ENCODE data around the gene EPB41.
"Not testable (repeated sequence)": the region's sequence is repeated elsewhere in the genome, so short reads cannot be mapped to it uniquely, and the experiment has no call there.

EPB41 gene

DNA sequence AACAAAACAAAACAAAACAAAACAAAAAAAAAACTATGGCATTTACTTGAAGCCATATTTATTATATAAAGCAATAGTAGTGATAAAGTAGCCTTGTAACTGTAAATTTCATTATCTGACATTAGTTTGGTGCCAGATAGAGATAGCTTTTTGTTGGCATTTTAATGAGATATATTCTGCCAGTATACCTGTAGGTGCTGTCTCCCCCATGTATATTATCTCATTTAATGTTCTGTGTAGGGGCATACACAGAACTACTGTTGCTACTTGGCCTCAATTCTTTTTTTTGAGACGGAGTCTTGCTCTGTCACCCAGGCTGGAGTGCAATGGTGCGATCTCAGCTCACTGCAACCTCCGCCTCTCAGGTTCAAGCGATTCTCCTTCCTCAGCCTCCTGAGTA, 141.9 kb downstream of the EPB41 start:
- DNase-seq: no peak

DNA sequence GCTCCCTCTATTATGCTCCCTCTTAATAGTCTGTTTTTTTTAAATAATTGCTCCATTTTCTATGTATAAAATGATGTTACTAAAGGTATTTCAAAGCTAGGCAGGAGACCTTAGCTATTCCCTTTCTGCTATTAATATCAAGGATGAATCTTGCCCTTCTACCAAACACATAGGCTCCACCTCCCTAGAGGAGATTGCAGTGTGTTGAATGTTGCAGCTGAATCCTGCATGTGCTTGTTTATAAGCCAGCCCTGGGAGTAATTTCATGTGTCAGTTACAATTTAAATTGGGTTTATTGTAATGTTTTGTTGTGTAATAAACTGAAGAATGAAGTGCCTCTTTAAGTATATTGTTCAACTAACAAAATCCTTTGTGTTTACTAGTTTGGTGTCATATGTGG, 143.3 kb downstream of the EPB41 start:
- DNase-seq: no peak

DNA sequence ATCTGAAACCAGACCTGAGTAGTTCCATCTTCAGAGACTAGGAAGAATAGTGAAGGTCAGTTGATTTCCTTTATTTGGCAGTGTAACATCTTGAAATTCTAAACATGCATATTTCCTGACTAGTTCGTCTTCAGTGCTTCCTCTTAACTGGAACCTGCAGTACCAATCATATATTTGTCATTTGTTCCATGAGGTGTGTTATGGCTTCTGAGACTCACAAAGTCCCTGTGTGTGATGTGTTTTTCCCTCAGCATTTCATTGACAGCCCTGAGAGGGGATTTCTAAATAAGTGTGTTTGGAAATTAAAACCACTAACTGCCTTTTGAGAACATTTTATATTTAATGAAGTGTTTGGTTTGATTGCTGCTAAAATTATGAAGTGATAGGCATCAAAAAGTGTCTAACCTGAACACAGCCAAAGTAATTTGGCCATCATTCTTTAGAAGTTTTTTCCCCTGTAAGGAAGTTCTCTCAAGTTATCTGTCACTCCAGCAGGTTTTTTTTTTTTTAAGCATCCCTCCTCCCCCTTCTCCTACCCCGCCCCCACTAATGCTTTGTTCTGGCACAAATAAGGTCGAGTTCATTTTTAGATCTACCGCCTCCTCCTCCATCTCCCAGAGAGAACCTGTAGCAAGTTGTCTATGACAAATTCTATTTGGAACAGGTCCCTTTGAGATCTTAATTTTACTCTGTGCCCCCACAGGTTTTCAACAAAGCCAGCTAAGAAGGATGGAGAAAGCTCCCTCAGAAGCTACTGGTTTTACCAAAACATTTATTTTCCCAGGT, 148.0 kb downstream of the EPB41 start:
- no peak for DNase-seq

DNA sequence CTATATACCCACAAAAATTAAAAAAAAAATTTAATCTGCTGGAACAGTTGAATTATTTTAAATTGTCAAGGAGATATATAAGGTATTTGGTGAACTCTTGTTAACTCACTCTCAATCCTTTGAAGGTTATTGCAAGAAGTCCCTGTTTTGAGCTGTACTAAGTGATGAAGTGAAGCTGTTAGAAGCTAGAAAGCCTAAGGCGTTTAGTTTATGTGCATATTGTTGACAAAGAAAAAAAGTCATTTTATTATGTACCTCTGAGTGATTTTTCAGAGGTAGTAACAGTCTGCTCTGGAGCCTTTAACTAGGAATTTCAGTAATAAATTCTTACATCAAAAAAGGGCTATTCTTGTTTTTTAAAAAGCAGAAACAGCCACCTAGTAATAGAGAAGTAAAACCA, 149.7 kb downstream of the EPB41 start:
- no peak for DNase-seq

DNA sequence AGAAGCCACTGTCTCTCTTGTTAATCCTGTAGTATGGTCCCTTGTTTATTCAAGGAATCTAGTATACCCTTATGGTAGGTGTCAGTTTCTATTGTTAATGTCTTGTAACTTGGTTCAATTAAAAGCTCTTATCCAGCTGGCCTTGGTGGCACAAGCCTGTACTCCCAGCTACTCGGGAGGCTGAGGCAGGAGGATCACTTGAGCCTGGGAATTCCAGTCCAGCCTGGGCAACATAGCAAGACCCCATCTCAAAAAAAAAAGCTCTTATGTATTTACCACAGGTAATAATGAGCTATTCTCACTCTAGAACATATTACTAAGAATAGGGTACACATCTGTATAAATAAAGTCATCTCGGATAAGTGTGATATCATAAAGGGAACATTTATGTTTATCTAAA, 162.8 kb downstream of the EPB41 start:
- DNase-seq: no peak

DNA sequence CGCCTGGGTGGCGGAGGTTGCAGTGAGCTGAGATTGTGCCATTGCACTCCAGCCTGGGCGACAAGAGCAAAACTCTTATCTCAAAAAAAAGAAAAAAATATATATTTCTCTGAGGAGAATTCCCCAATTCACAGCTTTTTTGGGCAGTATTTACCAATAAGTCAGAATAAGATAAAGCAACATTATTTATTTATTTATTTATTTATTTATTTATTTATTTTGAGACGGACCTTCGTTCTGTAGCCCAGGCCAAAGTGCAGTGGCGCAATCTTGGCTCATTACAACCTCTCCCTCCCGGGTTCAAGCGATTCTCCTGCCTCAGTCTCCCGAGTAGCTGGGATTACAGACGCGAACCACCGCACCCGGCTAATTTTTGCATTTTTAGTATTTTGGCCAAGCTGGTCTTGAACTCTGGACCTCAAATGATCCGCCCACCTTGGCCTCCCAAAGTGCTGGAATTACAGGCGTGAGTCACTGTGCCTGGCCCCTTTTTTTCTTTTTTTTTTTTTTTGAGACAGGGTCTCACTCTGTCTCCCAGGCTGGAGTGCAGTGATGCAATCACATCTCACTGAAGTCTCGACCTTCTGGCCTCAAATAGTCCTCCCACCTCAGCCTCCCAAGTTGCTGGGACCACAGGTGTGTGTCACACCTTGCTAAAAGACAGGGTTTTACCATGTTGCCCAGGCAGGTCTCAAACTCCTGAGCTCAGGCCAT, 165.7 kb downstream of the EPB41 start:
- DNase-seq: not testable (repeated sequence)

DNA sequence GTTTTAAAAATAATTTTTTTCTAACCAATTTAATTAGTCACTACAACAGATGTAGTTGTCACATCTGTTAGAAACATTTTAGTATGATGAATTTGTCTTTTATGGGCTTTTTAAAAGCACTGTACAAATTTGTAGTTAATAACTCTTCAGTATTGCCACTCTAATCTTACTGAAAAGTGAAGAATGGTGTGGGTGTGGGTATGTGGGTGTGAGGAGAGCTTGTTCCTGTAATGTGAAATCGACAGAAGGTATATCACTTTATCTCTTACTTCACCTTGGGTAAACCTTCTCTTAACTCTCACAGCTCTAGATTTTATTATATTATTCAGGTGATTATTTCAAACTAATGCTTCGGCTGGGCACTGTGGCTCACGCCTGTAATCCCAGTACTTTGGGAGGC, 166.8 kb downstream of the EPB41 start:
- no peak for DNase-seq

DNA sequence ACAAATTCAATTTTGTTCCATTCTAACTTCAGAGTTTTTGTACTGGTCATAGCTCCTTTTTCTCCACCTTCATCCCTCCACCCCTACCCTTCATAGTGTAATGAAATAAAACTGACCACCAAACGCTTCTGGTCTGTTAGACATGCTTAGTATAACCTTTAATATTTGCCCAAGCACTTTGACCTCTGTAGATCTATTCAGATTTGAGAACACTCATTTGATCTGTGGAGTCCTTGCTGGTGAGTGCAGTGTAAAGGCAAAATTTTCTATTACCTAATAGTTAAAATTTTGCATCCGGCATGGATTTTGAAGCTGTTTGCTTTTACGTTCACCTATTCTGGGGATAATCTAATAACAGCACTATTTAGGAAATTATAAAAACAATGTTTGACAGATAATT, 168.2 kb downstream of the EPB41 start:
- no peak for DNase-seq

DNA sequence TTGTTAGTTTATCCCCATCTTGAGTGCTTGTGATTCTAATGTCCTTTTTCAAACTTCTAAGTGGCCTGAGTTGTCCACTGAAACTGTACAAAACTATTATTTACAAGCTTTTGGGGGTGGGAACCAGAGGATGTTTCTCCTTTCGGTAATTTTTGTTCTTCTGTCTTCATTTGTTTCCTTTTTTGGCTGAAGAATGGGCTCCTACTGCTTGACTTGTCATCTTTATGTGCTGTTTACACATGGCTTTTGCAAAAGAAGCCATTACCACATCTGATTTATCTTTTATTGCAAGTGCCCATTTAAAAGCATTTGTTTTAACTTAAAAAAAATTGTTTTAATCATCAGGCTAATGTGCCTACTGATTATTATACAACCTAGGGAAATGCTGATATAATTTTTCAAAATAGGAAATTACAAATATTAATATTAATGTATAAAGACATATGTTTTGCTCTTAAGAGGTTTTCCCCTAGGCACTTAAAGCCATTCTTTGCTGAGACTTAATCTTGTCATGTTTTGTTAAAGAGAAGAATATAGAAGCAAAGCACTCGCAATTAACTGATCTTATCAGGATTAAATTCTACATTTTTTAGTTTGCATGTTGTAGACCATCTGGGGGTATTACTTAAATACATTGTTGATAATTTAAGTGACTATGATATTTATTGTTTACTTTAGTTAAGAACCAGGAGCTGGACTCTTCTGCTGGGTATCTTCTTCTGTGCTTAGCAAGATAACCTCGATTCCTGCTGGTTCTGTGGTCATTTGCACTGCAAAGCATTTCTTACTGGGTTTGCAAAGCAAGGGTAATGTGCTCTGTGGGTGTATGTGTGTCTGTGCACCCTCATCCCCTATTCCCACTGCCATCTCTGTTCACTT, 169.2 kb downstream of the EPB41 start:
- DNase-seq: no peak

DNA sequence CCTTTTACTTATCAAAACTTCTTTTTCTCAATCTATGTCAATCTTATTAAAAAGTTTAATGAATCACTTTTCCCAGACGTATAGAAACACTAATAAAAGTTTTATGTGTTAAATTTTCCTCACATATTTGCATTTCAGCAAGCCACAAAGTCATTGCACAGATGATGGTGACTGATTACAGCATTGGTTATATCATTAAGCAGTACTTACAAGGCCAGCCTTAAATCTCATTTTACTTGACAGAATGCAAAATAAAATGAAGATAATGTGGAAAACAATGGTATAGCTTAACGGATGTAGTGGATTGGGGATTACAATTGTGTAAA, 169.8 kb downstream of the EPB41 start:
- no peak for DNase-seq

DNA sequence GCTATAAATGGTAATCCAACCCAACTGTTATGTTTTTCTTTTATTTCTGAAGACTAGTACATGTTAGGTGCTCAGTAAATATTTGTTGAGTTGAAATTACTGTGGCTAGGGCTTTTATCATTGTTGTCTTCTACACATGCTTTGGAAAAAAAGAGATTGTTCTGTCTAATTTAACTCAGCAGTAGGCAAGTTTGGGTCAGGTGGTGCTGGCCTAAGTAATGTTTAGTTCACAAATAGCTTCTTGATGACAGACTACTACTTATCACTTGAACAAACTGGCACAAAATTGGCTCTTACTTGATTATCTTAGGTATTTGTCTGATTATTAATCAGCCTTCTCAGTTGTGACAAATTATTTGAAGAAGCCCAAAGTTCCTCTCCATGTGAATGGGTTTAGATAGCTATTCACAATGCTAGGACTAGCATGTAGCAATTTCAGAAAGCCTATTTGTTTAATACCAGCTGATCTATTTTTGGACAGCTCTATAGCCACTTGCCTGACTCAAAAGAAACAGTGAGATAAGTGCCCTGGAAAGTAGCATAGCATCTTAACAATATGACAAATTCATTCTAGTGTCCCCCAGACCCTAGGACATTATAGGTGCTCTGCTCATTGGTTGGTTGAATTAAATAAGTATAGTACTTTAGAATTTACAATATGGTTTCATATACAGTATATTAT, 176.7 kb downstream of the EPB41 start:
- peak; percentile 71 for DNase-seq

DNA sequence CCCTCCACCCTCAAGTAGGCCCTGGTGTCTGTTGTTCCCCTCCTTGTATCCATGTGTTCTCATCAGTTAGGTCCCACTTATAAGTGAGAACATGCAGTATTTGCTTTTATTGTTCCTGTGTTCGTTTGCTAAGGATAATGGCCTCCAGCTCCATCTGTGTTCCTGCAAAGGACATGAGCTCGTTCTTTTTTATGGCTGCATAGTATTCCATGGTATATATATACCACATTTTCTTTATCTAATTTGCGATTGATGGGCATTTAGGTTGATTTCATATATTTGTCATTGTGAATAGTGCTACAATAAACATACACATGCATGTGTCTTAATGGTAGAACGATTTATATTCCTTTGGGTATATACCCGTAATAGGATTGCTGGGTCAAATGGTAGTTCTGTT, 178.3 kb downstream of the EPB41 start:
- not testable (repeated sequence) for DNase-seq

DNA sequence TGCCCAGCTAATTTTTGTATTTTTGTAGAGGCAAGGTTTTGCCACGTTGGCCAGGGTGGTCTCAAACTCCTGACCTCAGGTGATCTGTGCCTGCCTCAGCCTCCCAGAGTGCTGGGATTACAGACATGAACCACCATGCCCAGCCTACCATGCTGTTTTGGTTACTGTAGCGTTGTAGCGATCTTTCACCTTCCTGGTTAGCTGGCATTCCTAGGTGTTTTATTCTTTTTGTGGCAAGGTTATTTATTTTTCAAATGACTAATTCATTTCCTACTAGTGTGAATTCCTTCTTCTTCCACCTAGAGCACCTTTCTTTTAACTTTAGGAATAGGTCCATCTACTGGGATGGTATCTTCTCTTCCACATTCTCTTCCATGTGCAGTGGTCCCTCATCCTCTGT, 180.1 kb downstream of the EPB41 start:
- no peak for DNase-seq

DNA sequence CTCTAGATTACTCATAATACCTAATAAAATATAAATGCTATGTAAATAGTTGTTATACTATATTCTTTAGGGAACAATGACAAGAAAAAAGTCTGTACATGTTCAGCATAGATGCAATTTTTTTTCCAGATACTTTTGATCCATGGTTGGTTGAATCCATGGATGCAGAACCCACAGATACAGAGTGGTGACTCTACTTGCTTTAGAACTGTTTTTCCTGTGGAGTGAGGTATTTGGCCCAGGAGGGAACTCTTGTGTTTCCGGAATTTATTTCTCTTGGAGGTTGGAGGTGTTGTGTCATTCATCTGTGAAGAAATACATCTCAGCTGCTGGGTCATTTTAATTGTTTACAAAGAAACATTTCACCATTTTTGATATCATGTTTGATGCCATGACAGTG, 180.6 kb downstream of the EPB41 start:
- no peak for DNase-seq

DNA sequence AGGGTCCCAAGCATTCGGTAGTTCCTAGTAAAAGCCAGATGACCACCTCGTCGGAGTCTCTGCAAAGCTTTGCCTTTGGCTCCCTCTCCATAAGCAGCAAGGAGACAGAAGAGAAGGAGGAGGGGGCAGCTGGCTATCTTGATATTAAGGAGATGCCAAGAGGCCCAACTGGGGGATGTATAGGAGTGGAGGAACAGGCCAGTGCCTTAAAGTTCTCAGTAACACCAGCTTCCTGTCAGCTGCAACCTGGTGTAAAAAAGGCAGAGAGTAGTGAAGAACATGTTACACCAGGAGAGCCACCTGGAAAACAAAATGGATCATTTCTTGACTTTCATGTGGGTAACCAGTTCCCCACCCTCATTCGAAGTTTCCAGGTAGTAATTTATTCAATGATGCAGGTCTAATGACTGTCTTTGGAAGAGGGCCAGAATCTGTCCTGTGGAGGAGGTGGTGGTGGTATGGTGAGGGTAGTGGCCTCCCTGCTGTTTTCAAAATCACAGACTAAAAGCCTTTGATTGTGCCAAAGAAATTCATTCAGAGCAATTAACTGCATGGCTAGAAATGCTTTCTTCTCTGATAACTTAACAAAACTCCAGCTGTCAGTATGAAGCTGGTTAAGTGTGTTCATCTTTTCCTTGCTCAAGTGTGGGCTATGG, 182.0 kb downstream of the EPB41 start:
- DNase-seq: peak; percentile 88

DNA sequence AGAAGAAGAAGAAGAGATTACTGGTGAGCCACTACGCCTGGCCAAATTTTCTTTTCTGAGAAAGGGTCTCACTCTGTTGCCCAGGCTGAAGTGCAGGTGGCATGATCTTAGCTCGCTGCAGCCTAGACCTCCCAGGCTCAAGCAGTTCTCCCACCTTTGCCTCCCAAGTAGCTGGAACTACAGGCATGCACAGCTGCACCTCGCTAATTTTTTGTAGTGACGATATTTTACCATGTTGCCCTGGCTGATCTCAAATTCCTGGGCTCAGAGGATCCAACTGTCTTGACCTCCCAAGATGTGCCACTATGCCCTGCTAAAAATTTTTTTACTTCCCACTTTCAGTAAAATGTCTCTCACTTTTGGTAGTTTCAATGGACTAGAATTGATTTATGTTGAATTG, 184.9 kb downstream of the EPB41 start:
- DNase-seq: no peak

DNA sequence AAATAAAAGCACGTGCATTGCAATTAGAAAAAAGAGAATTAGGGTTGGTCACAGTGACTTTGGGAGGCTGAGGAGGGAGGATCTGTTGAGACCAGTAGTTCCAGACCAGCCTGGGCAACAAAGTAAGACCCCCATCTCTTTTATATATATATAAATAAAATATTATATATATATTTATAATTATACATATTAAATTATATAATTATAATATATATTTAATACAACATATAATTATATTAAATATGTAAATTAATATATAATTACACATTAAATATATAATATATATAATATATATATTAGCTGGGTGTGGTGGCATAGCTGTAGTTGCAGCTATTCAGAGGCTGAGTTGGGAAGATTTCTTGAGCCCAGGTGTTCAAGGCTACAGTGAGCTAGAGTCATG, 186.1 kb downstream of the EPB41 start:
- no peak for DNase-seq

DNA sequence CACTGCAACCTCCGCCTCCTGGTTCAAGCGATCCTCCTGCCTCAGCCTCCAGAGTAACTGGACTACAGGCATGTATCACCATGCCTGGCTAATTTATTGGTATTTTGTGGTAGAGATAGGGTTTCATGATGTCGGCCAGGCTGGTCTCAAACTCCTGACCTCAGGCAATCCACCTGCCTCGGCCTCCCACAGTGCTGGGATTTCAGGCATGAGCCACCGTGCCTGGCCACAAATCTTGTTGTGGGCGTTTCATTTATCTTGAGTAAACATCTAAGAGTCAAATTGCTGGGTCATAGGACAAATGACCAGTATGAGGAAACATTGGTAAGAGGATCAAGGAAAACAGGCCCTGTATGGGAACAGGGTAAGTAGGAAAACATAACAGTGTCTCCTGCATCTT, 191.5 kb downstream of the EPB41 start:
- DNase-seq: no peak

DNA sequence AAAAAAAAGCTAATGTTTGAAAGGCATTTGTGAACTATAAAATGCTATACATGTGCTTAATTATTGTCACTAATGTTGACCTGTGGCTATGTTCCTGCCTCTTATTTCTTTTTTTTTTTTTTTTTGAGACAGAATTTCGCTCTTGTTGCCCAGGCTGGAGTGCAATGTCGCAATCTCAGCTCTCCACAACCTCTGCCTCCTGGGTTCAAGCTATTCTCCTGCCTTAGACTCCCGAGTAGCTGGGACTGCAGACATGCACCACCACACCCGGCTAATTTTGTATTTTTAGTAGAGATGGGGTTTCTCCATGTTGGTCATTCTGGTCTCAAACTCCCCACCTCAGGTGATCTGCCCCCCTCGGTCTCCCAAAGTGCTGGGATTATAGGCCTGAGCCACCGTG, 193.7 kb downstream of the EPB41 start:
- not testable (repeated sequence) for DNase-seq

DNA sequence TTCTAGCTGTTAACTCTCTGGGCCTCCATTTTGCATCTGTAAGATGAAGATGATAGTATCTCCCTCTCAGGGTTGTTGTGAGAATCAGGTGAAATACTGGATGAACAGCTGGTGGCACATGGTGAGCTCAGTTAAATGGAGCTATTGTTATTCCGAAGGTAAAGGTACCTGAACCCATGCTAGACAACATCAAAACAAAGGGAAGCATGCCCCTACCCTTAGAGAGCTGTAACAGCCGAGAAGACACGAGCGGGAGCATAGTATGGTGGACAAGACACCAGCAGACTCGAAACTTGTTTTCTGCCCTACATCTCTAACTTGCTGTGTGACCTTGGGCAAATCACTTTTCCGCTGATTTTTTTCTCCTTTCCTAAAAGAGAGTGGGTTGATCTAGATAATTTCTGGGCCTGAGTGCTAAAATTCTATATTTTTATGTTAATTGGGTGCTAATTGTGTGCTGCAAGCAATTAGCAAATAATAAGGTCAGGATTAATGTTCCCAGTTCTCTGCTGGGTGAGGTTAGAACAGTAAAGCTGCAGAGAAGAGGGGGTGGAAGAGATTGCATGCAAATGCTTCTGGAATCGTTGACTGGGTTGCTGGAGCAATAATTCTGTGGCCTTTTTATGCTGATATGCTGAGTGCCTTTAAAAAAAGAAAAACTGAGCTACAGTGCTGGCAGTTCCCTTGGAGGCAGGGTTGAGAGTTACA, 198.5 kb downstream of the EPB41 start:
- DNase-seq: no peak

DNA sequence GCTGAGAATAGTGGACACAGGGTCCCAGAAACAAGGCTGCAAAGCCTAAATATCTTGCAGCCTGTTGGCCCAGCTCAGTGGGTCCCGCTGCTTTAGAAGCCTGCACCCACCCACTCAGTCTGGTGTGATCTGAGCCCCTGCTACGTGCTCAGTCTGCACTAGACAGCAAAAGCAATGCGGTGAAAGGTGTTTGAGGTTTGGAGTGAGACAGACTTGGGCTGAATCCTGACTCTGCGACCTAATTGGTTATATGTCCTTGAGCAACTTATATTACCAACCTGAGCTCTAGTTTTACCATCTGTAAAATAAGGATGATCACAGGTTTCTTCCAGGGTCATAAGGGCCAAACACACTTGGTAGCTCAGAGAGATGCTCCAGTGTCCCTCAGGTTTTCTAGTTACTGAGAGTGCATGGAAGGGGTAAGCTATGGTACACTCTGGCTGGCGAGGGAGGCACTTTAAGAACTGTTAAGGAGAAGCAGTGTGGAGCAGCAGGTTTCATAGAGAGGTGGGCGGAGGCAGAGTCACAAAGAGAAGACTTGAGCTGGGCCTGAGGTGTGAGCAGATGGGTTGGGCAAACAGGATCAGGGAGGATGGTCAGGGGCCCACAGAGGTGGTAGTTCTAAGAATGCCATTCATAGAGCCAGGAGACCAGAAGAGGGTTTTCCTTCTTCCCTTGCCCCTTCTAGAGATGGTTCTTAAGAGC, 199.2 kb downstream of the EPB41 start:
- DNase-seq: no peak

All from NCI-H146 (cell line).